Neural cell (in vitro differentiated cells): ENCODE measurements around the gene ANKRD65. TPM values are rescaled to one million over a fixed set of nuclear protein-coding genes. Genes with fewer than 3 reads are reported as not detected.

Experiments
- H2AFZ ChIP-seq: fragments of 200-600, 300-800 bp; sonication (generic), shearing (Covaris generic); 2 replicates; pipeline ENCODE4 v1.6.0; 2014; ENCODE audit warnings: low read depth, mild to moderate bottlenecking, antibody characterized with exemption, low read length, moderate library complexity
- H3F3A ChIP-seq: fragments of 200-600 bp; shearing (Covaris generic); 2 replicates; pipeline ENCODE4 v1.6.1; 2016; ENCODE audit warnings: mild to moderate bottlenecking, moderate library complexity, mixed read lengths, antibody characterized with exemption, low read length; ENCODE audit not compliant: insufficient read depth, poor library complexity, severe bottlenecking
- H3K27ac ChIP-seq: fragments of 200-600, 300-800 bp; sonication (generic), shearing (Covaris generic); 2 replicates; pipeline ENCODE4 v1.5.1; 2014; ENCODE audit warnings: mild to moderate bottlenecking, low read length, moderate library complexity
- H3K27me3 ChIP-seq: fragments of 300-800, 200-600 bp; sonication (generic), shearing (Covaris generic); 2 replicates; pipeline ENCODE4 v1.6.0; 2014; ENCODE audit warnings: mild to moderate bottlenecking, low read depth, low read length, moderate library complexity; ENCODE audit not compliant: insufficient read depth
- H3K36me3 ChIP-seq: fragments of 300-800, 200-600 bp; sonication (generic), shearing (Covaris generic); 2 replicates; pipeline ENCODE4 v1.5.1; 2014; ENCODE audit warnings: mild to moderate bottlenecking, antibody characterized with exemption, low read length, moderate library complexity; ENCODE audit not compliant: insufficient read depth
- H3K4me2 ChIP-seq: fragments of 300-800, 200-600 bp; sonication (generic), shearing (Covaris generic); 2 replicates; pipeline ENCODE4 v1.6.0; 2014; ENCODE audit warnings: mild to moderate bottlenecking, low read length
- H3K4me3 ChIP-seq: fragments of 300-800, 200-600 bp; sonication (generic), shearing (Covaris generic); 2 replicates; pipeline ENCODE4 v1.5.1; 2014; ENCODE audit warnings: mild to moderate bottlenecking, low read length, moderate library complexity
- H3K79me2 ChIP-seq: fragments of 200-600 bp; shearing (Covaris generic); replicated peaks from 2 replicates; pipeline ENCODE4 v1.6.0; 2014; ENCODE audit warnings: mild to moderate bottlenecking, low read length, moderate library complexity; ENCODE audit not compliant: insufficient read depth
- H3K9ac ChIP-seq: fragments of 300-800, 200-600 bp; sonication (generic), shearing (Covaris generic); 2 replicates; pipeline ENCODE4 v1.6.1; 2016; ENCODE audit warnings: mild to moderate bottlenecking, low read length, mixed read lengths
- H3K9me2 ChIP-seq: fragments of 200-600 bp; shearing (Covaris generic); 2 replicates; pipeline ENCODE4 v1.6.1; 2016; ENCODE audit warnings: mild to moderate bottlenecking, low read length, mixed read lengths; ENCODE audit not compliant: insufficient read depth
- H3K9me3 ChIP-seq: fragments of 200-600, 300-800 bp; sonication (generic), shearing (Covaris generic); 2 replicates; pipeline ENCODE4 v1.6.1; 2016; ENCODE audit warnings: mild to moderate bottlenecking, mixed run types, low read length, moderate library complexity, mixed read lengths
- H4K20me1 ChIP-seq: fragments of 200-600 bp; shearing (Covaris generic); 2 replicates; pipeline ENCODE4 v1.6.1; 2016; ENCODE audit warnings: mild to moderate bottlenecking, mixed run types; ENCODE audit not compliant: insufficient read depth
- CTCF ChIP-seq: fragments of 450-650 bp; IDR thresholded peaks from 2 replicates; pipeline ENCODE4 v1.5.1; 2014; ENCODE audit warnings: antibody characterized with exemption, mild to moderate bottlenecking, moderate library complexity; ENCODE audit not compliant: poor library complexity, severe bottlenecking
- EP300 ChIP-seq: fragments of 450-650 bp; conservative IDR thresholded peaks from 2 replicates; pipeline ENCODE4 v1.6.1; 2014; ENCODE audit warnings: antibody characterized with exemption, mild to moderate bottlenecking, moderate library complexity; ENCODE audit not compliant: poor library complexity, severe bottlenecking
- EZH2 ChIP-seq: fragments of 200-600, 300-800 bp; shearing (Covaris generic), sonication (generic); IDR thresholded peaks from 2 replicates; pipeline ENCODE4 v1.6.1; 2014; ENCODE audit warnings: antibody characterized with exemption, low read length, borderline replicate concordance, mild to moderate bottlenecking; ENCODE audit not compliant: insufficient read depth, poor library complexity, severe bottlenecking
- MXI1 ChIP-seq: fragments of 450-650 bp; conservative IDR thresholded peaks from 2 replicates; pipeline ENCODE4 v1.6.1; 2014; ENCODE audit warnings: antibody characterized with exemption, mild to moderate bottlenecking; ENCODE audit not compliant: poor library complexity, severe bottlenecking
- POLR2AphosphoS5 ChIP-seq: IDR thresholded peaks from 2 replicates; pipeline ENCODE4 v1.6.1; 2012
- RAD21 ChIP-seq: fragments of 450-650 bp; conservative IDR thresholded peaks from 2 replicates; pipeline ENCODE4 v1.6.1; 2014; ENCODE audit warnings: antibody characterized with exemption, mild to moderate bottlenecking, moderate library complexity
- SMC3 ChIP-seq: fragments of 450-650 bp; conservative IDR thresholded peaks from 2 replicates; pipeline ENCODE4 v1.6.1; 2014; ENCODE audit warnings: antibody characterized with exemption, mild to moderate bottlenecking, moderate library complexity; ENCODE audit not compliant: poor library complexity
- TAF1 ChIP-seq: IDR thresholded peaks from 2 replicates; pipeline ENCODE4 v1.6.1; 2012; ENCODE audit warnings: low read depth
- polyA plus RNA-seq: library from polyadenylated mRNA; depleted of rRNA; stranded (reverse); fragments of >200 nt; gene quantifications from 2 replicates; pipeline ENCODE4 v1.2.3, GENCODE V29; 2014
- TF ChIP-seq, protein P1 (sequence below): IDR thresholded peaks from 2 replicates; pipeline ENCODE4 v1.6.1; 2012; ENCODE audit warnings: borderline replicate concordance

ANKRD65 gene
- polyA plus RNA-seq, 1 donor from 2014 or later, result not detected

DNA sequence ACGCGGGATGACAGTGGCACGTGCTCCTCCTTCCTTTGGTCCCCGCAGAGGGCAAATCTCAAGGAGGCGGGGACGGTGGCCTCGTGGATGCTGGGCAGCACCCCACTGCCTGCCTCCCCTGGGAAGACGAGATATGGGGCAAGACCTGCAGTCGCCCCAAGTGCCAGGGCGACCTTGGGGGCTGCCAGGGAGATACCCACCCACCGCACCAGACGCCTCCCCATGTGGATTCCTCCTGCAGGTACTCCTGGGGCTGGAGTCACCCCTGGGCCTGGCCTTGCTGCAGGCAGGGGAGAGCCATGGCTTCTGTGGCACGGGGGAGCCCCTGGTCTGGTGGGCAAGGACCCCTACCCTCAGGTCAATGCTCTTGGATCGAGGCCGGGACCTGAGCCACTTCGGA lies 40.2 kb downstream of the ANKRD65 start:
- Histone ChIP-seq H4K20me1 (no peaks in the 10 kb centered on the region), H3K9ac (no peak overlapping the region), H2AFZ (no peak overlapping the region), H3K9me2 (no peaks in the 10 kb centered on the region), H3K79me2 (no peaks in the 10 kb centered on the region), H3K27me3 (no peaks in the 10 kb centered on the region), H3K4me2 (no peak overlapping the region), H3K36me3 (no peaks in the 10 kb centered on the region), H3K27ac (no peak overlapping the region), H3K9me3 (no peaks in the 10 kb centered on the region), H3F3A (no peaks in the 10 kb centered on the region), H3K4me3 (no peak overlapping the region)
- TF ChIP-seq SMC3, result no peak
- no peak for TF ChIP-seq TAF1
- TF ChIP-seq, protein P1, sequence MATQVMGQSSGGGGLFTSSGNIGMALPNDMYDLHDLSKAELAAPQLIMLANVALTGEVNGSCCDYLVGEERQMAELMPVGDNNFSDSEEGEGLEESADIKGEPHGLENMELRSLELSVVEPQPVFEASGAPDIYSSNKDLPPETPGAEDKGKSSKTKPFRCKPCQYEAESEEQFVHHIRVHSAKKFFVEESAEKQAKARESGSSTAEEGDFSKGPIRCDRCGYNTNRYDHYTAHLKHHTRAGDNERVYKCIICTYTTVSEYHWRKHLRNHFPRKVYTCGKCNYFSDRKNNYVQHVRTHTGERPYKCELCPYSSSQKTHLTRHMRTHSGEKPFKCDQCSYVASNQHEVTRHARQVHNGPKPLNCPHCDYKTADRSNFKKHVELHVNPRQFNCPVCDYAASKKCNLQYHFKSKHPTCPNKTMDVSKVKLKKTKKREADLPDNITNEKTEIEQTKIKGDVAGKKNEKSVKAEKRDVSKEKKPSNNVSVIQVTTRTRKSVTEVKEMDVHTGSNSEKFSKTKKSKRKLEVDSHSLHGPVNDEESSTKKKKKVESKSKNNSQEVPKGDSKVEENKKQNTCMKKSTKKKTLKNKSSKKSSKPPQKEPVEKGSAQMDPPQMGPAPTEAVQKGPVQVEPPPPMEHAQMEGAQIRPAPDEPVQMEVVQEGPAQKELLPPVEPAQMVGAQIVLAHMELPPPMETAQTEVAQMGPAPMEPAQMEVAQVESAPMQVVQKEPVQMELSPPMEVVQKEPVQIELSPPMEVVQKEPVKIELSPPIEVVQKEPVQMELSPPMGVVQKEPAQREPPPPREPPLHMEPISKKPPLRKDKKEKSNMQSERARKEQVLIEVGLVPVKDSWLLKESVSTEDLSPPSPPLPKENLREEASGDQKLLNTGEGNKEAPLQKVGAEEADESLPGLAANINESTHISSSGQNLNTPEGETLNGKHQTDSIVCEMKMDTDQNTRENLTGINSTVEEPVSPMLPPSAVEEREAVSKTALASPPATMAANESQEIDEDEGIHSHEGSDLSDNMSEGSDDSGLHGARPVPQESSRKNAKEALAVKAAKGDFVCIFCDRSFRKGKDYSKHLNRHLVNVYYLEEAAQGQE, result no peak
- TF ChIP-seq EZH2, result no peak
- TF ChIP-seq EP300, result no peak
- TF ChIP-seq MXI1, result no peak

- Histone ChIP-seq H4K20me1 (no peaks in the 10 kb centered on the region), H2AFZ (no peak overlapping the region), H3K27ac (no peak overlapping the region), H3K27me3 (no peaks in the 10 kb centered on the region), H3K79me2 (no peaks in the 10 kb centered on the region), H3K4me3 (no peak overlapping the region), H3K36me3 (no peaks in the 10 kb centered on the region), H3K9me3 (no peaks in the 10 kb centered on the region), H3F3A (no peaks in the 10 kb centered on the region), H3K9me2 (no peaks in the 10 kb centered on the region), H3K4me2 (no peak overlapping the region), H3K9ac (no peak overlapping the region)
- no peak for TF ChIP-seq TAF1
- TF ChIP-seq, protein P1, result no peak
- no peak for TF ChIP-seq EZH2
- TF ChIP-seq MXI1, result no peak
- TF ChIP-seq POLR2AphosphoS5, result no peak
- no peak for TF ChIP-seq RAD21
- no peak for TF ChIP-seq CTCF
- no peak for TF ChIP-seq SMC3
- no peak for TF ChIP-seq EP300
Measured at GRCh38 chr1:1377540-1378205, 43.4 kb downstream of the ANKRD65 start.
